CD4-positive, alpha-beta T cell treated with Interleukin-1 beta for 1 hour (primary cell): ENCODE data around the gene TMEM205.
"Not testable (repeated sequence)": the region's sequence is repeated elsewhere in the genome, so short reads cannot be mapped to it uniquely, and the experiment has no call there.

Experiments used
- DNase-seq, 2 donors: peaks; one replicate each; pipeline ENCODE4 v3.0.0-alpha.2; 2020 to 2022

TMEM205 gene

DNA sequence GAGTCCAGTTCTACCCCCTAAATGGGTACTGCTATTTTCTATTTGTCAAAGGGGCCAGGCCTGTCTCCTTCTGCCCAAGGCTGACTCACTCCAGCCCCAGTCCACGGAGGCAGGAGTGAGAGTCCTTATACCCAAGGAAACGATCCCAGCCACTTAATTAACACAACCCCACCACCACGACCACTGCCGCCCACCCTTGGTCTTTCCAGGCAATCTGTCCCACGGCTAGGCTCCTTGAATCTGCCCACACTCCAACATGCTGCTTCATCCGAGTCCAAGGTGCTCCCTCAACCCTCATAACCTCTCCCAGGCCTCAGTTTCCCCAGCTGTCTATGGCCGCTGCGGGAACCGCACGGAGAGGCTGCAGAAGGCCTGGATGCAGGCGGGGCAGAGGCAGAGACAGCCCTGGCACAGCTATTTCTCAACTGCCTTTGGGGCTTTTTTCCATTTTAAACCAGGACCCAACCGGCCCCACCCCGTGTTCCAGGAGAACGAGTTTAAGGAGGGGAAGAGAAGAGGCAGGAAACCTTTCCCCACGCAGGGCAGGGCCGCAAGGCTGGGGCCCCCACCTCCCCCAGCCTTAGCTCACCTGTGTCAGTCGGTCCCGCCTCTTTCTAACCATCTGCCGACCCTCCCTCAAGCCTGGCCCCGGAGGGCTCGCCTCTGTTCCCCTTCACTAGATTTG is 7.4 kb downstream of the TMEM205 start:
- DNase-seq, result no peak

DNA sequence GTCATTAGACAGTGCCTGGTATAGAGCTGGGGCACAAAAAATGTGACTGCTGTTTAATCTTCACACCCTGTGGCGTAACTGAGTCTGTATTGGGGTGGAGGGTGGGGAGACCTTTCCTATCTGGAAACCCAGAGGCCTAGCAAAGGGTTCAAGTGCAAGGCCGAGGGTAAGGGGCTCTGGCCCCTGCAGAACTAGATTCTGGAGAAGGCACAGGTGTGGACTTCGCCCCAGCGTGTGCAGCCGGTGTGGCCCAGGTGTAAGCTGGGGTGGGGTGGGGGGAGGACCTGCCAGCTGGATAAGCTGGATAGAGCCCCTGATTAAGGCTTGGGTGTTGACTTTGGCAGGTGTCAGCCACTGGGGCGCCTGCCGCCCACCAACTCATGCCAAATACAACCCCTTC is 7.9 kb downstream of the TMEM205 start:
- DNase-seq, result no peak

DNA sequence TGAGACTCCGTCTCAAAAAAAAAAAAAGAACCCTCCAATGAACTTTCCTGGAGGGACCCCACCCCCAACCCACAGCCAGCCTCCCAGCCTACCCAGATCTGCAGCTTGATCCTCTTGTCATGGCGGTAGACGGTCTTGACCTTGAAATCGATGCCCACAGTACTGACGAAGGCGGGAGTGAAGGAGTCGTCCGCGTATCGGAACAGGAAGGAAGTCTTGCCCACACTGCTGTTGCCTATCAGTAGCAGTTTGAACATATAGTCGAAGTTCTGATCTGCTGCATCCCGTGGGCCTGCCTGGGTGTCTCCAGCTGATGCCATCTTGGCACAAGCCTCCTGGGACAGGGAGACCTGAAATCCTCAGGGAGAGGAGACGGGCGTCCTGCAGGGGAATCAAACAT is 9.0 kb downstream of the TMEM205 start:
- peak in 1 of 2 donors; percentile 15 for DNase-seq

DNA sequence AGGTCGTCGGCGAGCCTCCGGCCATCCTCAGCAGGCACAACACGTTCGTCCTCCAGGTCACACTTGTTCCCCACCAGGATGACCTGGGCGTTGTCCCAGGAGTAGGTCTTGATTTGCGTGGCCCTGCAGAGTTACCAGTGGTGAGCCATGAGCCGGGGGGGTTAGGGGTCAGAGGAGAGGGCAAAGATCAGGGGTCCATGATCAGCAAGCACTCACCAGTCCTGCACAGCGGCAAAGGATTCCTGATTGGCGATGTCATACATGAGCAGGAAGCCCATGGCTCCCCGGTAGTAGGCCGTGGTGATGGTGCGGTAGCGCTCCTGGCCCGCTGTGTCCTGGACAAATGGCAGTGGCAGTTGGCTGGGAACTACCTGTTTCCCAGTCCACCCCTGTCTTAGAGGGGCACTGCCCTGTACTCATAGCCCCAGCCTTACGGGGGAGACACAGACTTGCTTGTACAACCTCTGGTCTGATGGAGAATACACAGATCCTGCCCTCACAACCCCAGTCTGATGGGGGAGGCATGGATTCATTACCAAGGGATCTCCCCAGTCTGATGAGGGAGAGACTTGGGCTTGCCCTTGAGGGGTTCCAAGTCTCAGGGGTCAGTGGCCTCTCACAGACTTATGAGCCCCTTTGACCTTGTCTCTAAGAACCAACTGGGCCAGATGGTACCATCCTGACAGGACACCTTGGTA is 10.5 kb downstream of the TMEM205 start:
- DNase-seq, result no peak

DNA sequence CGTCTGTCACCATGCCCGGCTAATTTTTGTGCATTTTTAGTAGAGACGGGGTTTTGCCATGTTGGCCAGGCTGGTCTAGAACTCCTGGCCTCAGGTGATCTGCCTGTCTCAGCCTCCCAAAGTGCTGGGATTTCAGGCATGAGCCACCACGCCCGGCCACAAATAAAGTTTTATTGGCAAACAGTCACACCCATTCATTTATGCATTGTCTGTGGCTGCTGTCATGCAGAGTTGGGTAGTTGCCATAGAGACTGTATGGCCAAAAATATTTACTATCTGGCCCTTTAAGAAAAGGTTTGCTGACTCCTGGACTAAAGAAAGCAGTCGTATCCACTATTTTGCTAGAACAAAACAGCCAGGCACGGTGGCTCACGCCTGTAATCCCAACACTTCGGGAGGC is 12.2 kb downstream of the TMEM205 start:
- not testable (repeated sequence) for DNase-seq

DNA sequence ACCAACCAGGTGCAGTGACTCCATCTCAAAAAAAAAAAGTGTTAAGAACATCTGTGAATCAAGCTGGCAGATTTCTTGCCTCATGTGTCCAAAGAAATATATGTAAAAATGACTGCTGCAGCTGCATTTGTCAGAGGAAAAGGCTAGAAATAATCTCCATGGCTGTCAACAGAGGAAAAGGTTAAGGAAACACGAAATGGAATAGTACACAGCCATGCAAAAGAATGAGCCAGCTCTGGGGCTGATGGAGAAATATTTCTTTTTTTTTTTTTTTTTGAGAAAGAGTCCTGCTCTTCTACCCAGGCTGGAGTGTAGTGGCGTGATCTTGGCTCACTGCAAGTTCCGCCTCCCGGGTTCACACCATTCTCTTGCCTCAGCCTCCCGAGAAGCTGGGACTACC is 13.2 kb downstream of the TMEM205 start:
- DNase-seq, result no peak

DNA sequence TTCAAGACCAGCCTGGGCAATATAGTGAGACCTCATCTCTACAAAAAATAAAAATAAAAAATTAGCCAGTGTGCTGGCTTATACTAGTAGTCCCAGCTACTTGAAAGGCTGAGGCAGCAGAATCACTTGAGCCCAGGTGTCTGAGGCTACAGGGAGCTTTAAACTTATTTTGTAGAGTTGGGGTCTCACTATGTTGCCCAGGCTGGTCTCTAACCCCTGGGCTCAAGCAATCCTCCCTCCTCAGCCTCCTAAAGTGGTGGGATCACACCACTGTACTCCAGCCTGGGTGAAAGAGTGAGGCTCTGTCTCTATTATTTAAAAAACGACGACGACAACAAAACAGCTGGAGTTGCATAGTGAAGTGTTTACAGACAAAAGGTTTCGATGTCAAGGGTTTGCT is 14.6 kb downstream of the TMEM205 start:
- no peak for DNase-seq

DNA sequence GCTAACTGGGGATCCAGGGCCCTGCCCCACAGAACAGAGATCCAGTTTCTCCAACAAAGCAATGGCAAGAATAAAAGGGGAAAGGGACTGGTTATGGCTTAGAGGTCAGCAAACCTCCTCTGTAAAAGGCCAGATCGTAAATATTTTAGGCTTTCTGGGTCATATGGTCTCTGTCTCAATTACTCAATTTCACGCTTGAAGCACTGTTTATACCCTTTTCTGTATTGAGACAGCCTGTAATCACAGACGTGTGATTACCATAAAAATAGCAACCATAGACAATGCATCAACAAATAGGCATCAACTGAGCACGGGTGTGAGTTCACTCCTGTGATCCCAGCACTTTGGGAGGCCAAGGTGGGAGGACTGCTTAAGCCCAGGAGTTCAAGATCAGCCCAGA is 15.9 kb downstream of the TMEM205 start:
- DNase-seq, result no peak

DNA sequence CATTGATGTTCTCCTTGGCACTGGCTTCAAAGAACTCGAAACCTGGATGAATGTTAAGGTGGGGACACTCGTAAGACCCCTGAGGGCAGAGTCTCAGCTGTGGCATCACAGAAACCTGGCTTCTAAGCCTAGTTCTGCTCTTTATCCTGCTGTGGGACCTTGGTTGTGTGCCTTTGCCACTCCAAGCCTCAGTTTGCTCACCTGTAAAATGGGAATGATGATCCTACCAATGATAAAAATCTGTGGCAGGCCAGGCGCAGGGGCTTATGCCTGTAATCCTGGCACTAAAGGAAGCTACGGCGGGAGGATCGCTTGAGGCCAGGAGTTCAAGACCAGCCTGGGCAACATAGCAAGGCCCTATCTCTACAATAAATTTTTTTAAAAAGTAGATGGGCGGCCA is 20.5 kb downstream of the TMEM205 start:
- DNase-seq, result no peak

DNA sequence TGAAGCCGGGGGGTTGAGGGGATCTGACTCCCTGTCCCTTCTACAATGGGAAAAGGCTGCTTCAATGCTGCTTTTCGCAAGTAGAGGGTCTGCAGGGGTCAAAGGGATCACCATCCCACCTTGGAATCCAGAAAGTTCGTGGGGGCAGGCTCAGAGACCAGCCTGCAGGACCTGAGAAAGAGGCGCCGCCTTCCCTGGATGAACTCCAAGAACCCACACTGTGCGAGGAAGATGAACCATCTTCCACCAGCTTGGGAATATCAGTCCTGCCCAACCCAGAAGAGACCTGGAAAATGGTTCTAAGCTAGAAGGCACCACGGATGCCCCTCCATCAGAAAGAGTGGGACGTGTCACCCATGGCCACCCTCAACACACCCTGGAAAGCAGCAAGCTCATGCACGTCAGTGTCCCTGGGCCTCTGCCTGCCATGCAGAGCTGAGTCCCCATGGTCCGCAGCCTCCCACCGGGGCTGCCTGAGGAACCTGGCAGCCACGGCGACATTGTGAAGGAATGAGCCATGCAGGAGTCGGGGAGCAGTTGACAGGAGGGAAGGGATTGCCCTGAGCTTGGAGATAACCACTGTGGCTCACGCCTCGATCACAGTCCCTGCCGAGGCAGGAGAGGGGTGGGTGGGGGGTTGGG is 21.2 kb downstream of the TMEM205 start:
- no peak for DNase-seq

DNA sequence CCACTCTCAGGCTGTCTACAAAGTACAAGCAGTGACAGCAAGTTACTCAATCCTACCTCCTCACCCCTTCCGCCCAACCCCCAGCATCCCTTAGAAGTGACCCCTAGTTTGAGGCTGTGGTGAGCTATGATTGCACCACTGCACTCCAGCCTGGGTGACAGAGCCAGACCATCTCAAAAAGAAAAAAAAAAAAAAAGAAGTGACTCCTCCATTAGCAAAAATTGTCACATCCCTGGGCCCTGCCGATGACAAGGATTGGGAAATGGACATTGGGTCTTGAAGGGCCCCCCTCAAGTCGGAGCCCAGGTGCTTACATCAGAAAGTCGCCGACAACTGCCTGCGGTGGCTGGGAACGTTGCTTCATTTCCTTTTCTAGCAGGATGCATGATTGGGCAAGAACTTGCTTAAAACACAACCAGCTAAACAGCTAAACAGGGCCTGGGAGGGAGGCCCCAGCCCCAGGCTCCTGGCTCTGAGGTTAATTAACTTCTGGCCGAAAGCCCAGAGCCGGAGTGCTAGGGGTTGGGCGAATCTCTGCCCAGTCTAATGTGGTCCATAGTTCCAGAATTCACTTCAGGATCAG is 21.9 kb downstream of the TMEM205 start:
- peak; percentile 26 to 79 for DNase-seq

DNA sequence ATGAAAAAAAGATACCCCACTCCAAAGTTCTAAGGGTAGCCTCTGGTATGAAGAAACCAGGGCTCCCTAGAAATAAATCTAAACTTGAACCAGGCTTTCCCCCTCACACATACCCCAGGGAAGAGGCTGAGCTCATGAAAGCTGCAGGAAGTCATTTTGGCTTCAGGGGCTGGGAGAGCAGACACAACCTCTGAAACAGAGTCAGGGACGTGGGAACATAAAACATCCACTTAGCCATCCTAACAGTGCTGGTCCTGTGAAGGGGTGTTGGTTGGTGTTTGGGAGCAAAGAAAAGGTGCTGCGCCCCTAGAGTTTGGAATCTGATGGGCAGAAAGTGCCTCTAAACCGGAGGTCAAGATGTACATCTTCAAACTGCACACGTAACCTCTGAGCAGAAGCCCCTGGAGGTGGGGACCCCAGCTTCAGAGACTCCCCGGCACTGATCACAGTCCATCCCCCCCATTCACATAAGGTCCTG is 22.4 kb downstream of the TMEM205 start:
- DNase-seq, result no peak

DNA sequence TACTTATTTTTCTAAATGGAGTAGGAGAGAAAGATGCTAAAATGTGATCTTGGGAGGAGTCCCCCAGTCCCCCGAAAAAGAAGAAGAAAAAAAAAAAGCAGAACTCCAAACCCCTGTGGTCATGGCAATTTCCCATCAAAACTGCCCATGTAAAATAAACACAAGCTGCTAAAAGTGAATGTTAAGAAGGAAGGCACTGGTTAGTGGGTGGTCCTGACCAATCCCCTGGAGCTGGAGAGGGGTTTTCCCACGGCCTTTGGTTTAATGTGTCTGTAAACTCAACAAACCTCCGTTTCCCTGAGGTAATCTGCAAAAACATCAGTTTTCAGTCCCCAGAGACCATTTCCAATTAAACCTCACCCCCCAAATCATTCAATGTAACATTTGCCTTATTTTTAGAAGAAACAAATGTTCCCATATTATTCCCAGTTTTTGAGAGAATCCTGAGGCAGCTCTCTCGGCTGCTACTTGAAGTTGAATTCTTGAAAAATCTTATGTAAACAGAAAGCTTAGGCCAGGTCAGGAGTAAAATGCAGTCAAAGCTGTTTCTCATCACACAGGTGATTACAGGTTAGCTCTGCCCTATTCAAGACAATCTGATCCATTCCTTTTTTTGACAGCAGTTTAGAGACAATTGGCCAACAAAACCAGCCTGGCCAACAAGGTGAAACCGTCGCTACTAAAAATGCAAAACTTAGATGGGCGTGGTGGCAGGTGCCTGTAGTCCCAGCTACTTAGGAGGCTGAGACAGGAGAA is 23.6 kb downstream of the TMEM205 start:
- DNase-seq, result peak in 1 of 2 donors; percentile 32

DNA sequence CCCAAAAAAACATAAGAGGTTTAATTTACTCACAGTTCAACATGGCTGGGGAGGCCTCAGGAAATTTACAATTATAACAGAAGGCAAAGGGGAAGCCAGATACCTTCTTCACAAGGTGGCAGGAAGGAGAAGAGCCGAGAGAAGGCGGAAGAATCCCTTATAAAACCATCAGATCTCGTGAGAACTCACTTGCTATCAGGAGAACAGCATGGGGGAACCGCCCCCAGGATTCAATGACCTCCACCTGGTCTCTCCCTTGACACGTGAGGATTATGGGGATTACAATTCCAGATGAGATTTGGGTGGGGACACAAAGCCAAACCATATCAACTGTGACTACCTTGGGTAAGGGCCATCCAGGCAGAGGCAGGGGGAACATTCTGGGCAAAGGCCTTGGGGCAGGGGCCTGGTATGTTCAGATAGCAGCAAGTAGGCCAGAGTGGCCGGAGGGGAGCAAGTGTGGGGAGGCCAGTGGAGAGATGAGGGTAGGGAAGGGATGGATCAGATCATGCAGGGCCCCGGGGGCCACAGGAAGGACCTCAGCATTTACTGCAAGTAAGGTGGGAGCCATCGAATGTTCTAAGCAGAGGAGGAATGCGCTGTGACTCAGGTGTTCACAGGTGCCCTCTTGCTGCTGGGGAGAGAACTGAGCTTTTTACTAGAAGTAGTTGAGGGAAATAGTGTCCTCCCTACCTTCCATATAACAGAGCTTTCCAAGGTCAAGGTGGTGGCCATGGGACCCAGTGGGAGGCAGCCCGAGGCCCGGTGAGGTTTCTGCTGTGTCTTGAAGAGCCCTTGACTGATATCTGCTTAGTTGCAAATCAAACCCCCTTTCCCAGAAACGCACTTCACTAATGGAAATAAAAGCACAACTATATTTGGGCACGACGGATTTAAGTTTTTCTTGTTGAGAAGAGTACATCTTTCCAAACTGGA is 24.6 kb downstream of the TMEM205 start:
- DNase-seq, result peak in 1 of 2 donors; percentile 11

DNA sequence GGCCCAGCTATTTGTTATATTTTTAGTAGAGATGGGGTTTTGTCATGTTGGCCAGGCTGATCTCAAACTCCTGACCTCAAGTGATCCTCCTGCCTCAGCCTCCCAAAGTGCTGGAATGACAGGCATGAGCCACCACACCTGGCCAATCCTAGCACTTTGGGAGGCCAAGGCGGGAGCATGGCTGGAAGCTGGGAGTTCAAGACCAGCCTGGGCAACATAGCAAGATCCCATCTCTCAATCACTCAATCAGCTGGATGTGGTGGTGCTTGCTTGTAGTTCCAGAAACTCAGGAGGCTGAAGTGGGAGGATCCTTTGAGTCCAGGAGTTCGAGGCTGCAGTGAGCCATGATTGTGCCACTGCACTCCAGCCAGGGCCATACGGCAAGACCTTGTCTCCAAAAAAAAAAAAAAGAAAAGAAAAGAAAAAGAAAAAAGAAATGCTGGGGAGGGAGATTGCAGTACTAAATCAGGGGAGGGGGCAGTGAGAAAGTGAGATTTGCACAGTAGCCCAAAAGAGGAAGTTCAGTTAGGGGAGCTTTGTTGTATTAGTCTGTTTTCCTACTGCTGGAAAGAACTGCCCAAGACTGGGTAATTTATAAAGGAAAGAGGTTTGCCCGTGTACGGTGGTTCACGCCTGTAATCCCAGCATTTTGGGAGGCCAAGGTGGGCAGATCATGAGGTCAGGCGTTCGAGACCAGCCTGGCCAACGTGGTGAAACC is 25.6 kb downstream of the TMEM205 start:
- not testable (repeated sequence) for DNase-seq

DNA sequence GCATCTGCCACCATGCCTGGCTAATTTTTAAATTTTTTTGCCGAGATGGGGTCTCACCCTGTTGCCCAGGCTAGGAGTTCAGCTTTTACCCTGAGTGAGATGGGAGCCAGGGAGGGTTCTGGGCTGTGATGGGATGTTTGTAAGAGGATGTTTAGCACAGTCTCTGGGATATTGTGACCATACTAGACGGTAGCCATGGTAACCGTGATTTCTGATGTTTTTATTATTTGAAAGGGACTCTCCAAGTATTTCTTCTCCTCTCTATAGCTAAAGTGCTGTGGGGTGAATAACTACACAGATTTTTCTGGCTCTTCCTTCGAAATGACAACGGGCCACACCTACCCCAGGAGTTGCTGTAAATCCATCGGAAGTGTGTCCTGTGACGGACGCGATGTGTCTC is 39.7 kb downstream of the TMEM205 start:
- DNase-seq, result no peak

DNA sequence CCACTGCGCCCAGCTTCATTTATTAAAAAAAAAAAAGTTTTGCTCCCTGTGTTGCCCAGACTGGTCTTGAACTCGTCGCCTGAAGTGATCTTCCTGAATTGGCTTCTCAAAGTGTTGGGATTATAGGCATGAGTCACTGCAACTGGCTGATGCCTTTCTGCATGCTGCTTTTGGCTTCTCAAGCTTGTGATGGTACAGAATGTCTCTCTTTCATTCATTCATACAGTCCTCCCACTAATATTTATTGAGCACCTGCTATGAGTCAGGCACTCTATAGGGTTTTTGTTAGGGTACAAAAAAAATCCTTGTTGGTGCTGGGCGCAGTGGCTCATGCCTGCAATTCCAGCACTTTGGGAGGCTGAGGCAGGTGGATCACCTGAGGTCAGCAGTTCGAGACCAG is 41.1 kb downstream of the TMEM205 start:
- no peak for DNase-seq

DNA sequence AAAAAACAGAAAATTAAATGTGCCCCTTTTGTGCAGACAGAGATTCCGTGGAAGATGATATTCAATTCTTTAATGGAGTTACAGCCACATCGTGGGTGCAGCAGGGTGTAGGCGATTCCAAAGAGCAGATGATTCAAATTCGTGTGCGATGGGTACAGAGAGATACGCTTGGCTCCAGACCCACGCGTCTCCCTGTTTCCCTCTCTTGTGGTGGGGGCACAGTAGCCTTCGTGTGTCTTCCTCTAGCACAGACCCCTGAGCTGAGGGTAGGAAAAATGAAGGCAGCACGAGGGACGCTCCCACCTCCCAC is 45.3 kb downstream of the TMEM205 start:
- DNase-seq, result no peak

DNA sequence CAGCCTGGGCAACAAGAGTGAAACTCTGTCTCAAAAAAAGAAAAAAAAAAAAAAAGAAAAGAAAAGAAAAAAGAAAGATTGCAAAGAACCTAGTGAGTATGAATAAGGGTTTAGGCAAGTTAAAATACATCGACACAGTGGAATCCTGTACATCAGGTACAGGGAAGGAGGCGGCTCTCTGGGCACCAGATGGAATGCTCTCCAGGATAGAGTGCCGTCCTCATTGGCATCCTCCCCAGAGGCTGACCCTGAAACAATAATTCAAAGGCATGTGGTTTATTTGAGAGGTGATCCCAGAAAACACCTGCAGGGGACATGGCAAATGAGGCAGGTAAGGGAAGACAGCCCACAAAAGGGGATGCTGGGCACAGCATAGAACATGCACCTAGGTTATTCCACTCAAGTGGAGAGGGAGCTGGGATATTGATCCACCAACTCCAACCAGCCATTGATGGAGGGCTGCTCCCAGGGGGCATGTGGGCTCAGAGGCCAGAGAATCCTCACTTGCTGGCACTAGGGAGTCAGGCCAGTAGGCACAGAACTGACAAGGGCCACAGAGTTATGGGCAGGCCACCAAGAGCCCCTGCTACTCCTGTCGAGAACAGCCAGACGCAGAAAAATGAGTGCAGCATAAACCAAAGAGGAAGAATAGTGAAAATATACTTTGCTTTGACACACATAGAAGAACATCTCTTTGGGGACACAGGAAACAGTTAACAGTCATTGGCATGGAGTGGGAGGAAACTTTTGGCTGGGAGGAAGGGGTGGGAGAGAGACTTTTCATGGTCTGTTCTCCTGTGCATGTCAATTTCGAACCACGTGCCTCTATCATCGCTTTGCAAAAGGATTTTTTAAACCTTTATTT is 45.9 kb downstream of the TMEM205 start:
- DNase-seq, result no peak

DNA sequence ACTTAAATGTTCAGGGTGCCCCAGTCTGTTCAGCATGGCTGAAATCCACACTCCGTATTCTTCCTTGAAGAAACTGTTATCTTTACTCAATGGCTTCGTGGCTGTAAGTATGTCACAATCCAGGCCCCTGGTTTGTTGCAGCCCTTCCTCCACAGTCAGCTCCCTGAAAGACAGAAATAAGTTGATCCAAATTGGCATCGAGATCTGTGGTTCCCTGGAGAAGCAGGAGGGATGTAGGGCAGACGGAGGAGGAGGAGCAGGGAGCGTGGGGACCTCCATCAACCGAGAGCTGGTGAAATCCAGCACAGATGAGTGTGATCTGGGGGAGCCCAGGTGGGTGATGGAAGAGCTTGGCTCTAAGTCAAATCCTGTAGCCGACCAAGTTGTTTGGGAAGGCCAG is 49.8 kb downstream of the TMEM205 start:
- no peak for DNase-seq
